NB4 (cell line): ENCODE data around the gene CD101.

Experiments
- CTCF ChIP-seq: IDR thresholded peaks from one replicate; pipeline ENCODE4 v1.5.1; 2012; ENCODE audit warnings: low read depth, low read length
- MAX ChIP-seq: IDR thresholded peaks from 2 replicates; pipeline ENCODE4 v1.6.1; 2011; ENCODE audit warnings: low read depth, low read length
- MYC ChIP-seq: IDR thresholded peaks from 2 replicates; pipeline ENCODE4 v1.6.1; 2011; ENCODE audit warnings: low read depth, low read length
- POLR2A ChIP-seq: IDR thresholded peaks from 2 replicates; pipeline ENCODE4 v1.6.1; 2011; ENCODE audit warnings: mild to moderate bottlenecking; ENCODE audit not compliant: insufficient read length; ENCODE audit errors: extremely low read depth

- no peak for TF ChIP-seq CTCF
- no peak for TF ChIP-seq POLR2A
- no peak for TF ChIP-seq MYC
- TF ChIP-seq MAX, result no peak
These were observed 12.7 kb upstream of the CD101 start for GRCh38 chr1:116988908-116989307.
